ENCODE results near the gene ADAMTS12. TPM values are rescaled to one million over a fixed set of nuclear protein-coding genes. Genes with fewer than 3 reads are reported as not detected.

The ADAMTS12 gene
- total RNA-seq, 3 donors from 2014 or later (not counting 1 experiment from before 2014, with no cell fraction given), result not detected

GRCh38 chr5:33788922-33789566 lies 102.7 kb downstream of the ADAMTS12 start:
- intact Hi-C loops (cut with micrococcal nuclease), result no loop called here
- Histone ChIP-seq H3K9me3 (ENCODE audit: control insufficient read depth, insufficient read depth, low read length) (no peaks in the 10 kb centered on the region), H3K36me3 (ENCODE audit: control insufficient read depth, insufficient read depth, low read length) (no peaks in the 10 kb centered on the region), H3K4me1 (ENCODE audit: control insufficient read depth, insufficient read depth, low read length) (no peaks in the 10 kb centered on the region), H3K27me3 (ENCODE audit: control insufficient read depth, insufficient read depth, low read length) (no peaks in the 10 kb centered on the region), H3K27ac (ENCODE audit: low read length) (no peak overlapping the region), H3K4me3 (ENCODE audit: low read length) (no peak overlapping the region)
- Mint-ChIP-seq H3K36me3 (no peaks in the 10 kb centered on the region), H3K4me1 (no peaks in the 10 kb centered on the region), H3K27ac (no peak overlapping the region), H3K27me3 (ENCODE audit: low read depth in 2 of 2) (no peaks in the 10 kb centered on the region), H3K9me3 (peaks cover 0 to 3% of the 10 kb centered on the region in 2 donors), H3K4me3 (no peak overlapping the region)
- no peak for ATAC-seq
- WGBS (ENCODE audit: insufficient coverage), result 81% methylated on average over 4 of the region's 4 CpGs
- DNase-seq, result no peak
- TF ChIP-seq CTCF (IDR thresholded peaks at IDR 0.05), result no peak

DNA sequence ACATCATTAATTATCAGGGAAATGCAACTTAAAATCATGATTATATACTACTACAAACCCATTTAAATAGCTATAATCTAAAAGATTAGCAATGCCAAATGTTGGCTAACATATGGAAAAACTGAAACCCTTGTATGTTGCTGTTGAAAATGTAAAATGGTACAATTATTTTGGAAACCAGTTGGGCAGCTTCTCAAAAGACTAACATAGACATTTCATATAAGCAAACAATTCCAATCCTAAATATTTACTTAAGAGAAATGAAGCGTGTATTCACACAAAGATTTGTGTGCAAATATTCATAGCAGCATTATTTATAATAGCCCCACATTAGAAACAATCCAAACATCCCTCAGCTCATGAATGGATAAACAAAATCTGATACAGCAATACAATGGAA lies 106.2 kb downstream of the ADAMTS12 start:
- no peaks in the 10 kb centered on the region for H3K36me3 Mint-ChIP-seq
- no peak for TF ChIP-seq CTCF (IDR thresholded peaks at IDR 0.05)
- Histone ChIP-seq H3K9me3 (ENCODE audit: control insufficient read depth, insufficient read depth, low read length) (no peaks in the 10 kb centered on the region), H3K36me3 (ENCODE audit: control insufficient read depth, insufficient read depth, low read length) (no peaks in the 10 kb centered on the region), H3K27ac (ENCODE audit: low read length) (no peak overlapping the region), H3K4me3 (ENCODE audit: low read length) (no peak overlapping the region), H3K27me3 (ENCODE audit: control insufficient read depth, insufficient read depth, low read length) (no peaks in the 10 kb centered on the region), H3K4me1 (ENCODE audit: control insufficient read depth, insufficient read depth, low read length) (no peaks in the 10 kb centered on the region)
- no peak overlapping the region for H3K27ac Mint-ChIP-seq
- no peaks in the 10 kb centered on the region for H3K27me3 Mint-ChIP-seq (ENCODE audit: low read depth in 2 of 2)
- 100% methylated on average over 1 of the region's 1 CpG for WGBS (ENCODE audit: insufficient coverage)
- no peaks in the 10 kb centered on the region for H3K4me1 Mint-ChIP-seq
- H3K4me3 Mint-ChIP-seq, result no peak overlapping the region
- no peak for DNase-seq
- intact Hi-C loops (cut with micrococcal nuclease), result no loop called here
- H3K9me3 Mint-ChIP-seq, result peaks cover 0 to 3% of the 10 kb centered on the region in 2 donors
- no peak for ATAC-seq

DNA sequence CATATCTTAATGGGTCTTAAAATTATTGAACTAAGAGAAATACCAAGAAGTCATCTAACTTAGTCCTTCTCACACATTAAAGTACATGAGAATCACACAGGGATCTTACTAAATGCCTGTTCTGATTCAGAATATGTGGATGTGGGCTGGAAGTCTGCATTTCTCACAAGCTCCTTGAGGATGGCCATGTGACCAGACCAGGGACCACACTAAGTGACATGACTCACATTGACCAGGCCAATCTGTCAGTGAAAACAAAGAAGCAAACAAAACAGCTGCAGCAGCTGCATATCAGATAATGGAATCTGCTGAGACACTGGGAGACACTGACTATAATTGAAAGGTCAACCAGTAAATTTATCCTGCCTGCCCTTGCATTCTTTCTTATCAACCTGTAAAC lies 110.5 kb downstream of the ADAMTS12 start:
- Mint-ChIP-seq H3K4me3 (no peak overlapping the region), H3K4me1 (no peaks in the 10 kb centered on the region), H3K27ac (no peak overlapping the region), H3K9me3 (peaks cover 0 to 3% of the 10 kb centered on the region in 2 donors), H3K36me3 (no peaks in the 10 kb centered on the region), H3K27me3 (ENCODE audit: low read depth in 2 of 2) (no peaks in the 10 kb centered on the region)
- DNase-seq, result no peak
- Histone ChIP-seq H3K36me3 (ENCODE audit: control insufficient read depth, insufficient read depth, low read length) (no peaks in the 10 kb centered on the region), H3K4me1 (ENCODE audit: control insufficient read depth, insufficient read depth, low read length) (no peaks in the 10 kb centered on the region), H3K4me3 (ENCODE audit: low read length) (no peak overlapping the region), H3K27ac (ENCODE audit: low read length) (no peak overlapping the region), H3K9me3 (ENCODE audit: control insufficient read depth, insufficient read depth, low read length) (no peaks in the 10 kb centered on the region), H3K27me3 (ENCODE audit: control insufficient read depth, insufficient read depth, low read length) (no peaks in the 10 kb centered on the region)
- TF ChIP-seq CTCF (IDR thresholded peaks at IDR 0.05), result no peak
- no peak for ATAC-seq
- intact Hi-C loops (cut with micrococcal nuclease), result no loop called here

DNA sequence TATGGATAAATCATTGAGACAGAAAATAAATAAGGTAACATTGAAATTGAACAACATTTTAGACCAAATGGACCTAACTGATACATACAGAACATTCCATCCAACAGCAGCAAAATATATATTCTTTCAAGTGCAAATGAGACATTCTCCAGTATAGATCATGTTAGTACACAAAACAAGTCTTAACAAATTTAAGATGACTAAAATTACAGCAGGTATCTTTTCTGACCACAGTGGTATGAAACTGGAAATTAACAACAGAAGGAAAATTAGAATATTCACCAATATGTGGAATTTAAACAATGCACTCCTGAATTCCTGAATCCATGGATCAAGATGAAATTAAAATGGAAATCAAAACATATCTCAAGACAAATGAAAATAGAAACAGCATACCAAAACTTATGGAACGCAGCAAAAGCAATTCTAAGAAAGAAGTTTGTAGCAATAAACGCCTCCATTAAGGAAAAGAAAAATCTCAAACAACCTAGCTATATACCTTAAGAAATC lies 115.6 kb downstream of the ADAMTS12 start:
- Histone ChIP-seq H3K27ac (ENCODE audit: low read length) (no peak overlapping the region), H3K4me3 (ENCODE audit: low read length) (no peak overlapping the region), H3K4me1 (ENCODE audit: control insufficient read depth, insufficient read depth, low read length) (no peaks in the 10 kb centered on the region), H3K27me3 (ENCODE audit: control insufficient read depth, insufficient read depth, low read length) (no peaks in the 10 kb centered on the region), H3K36me3 (ENCODE audit: control insufficient read depth, insufficient read depth, low read length) (no peaks in the 10 kb centered on the region), H3K9me3 (ENCODE audit: control insufficient read depth, insufficient read depth, low read length) (no peaks in the 10 kb centered on the region)
- no peak for TF ChIP-seq CTCF (IDR thresholded peaks at IDR 0.05)
- Mint-ChIP-seq H3K4me1 (no peaks in the 10 kb centered on the region), H3K27me3 (ENCODE audit: low read depth in 2 of 2) (no peaks in the 10 kb centered on the region), H3K9me3 (peaks cover 3 to 4% of the 10 kb centered on the region in 2 donors), H3K36me3 (no peaks in the 10 kb centered on the region), H3K4me3 (no peak overlapping the region), H3K27ac (no peak overlapping the region)
- WGBS (ENCODE audit: insufficient coverage), result no CpG with 5 or more reads among the region's 2 CpGs
- intact Hi-C loops (cut with micrococcal nuclease), result no loop called here
- DNase-seq, result no peak
- ATAC-seq, result no peak
